B cell (primary cell): Measurements from ENCODE around the gene KIAA1217. TPM values are rescaled to one million over a fixed set of nuclear protein-coding genes. Genes with fewer than 3 reads are reported as not detected.

Experiments
- ATAC-seq: fragments of 200-7000 bp; cut with Tn5 transposase; one replicate; pipeline ENCODE4 v1.10.0; 2021; ENCODE audit warnings: low read depth, mild to moderate bottlenecking, moderate number of reproducible peaks, moderate library complexity
- CTCF ChIA-PET: fragments of 350-600 bp; sonication (Branson Sonifier 250); formaldehyde crosslinking; loops from one replicate; lab custom pipeline; 2021; ENCODE audit warnings: antibody characterized with exemption, inconsistent platforms; lab: Charles Lee
- POLR2A ChIA-PET: fragments of 350-600 bp; sonication (Branson Sonifier 250); formaldehyde crosslinking; loops from one replicate; lab custom pipeline; 2021; ENCODE audit warnings: antibody characterized with exemption; lab: Charles Lee
- DNase-seq: peaks from one replicate; pipeline ENCODE4 v3.0.0; 2013
- H2AFZ ChIP-seq: 2 replicates; pipeline ENCODE4 v1.6.1; 2012; ENCODE audit warnings: mild to moderate bottlenecking, low read depth, low read length; ENCODE audit not compliant: insufficient read depth, poor library complexity, severe bottlenecking
- H3K27ac ChIP-seq, 2 donors: 1 replicate in 1 of 2; 2 replicates in 1 of 2; pipeline ENCODE4 v1.5.1; 2012 to 2013; ENCODE audit warnings: low read length in 2 of 2, mild to moderate bottlenecking in 2 of 2, moderate library complexity in 1 of 2
- H3K27me3 ChIP-seq, 4 experiments: fragments of 200-600 bp in 1 of 4; sonication (generic) in 1 of 4; replicated peaks in 1 of 4; 1 replicate in 2 of 4; 2 replicates in 2 of 4; pipeline versions ENCODE4 v1.6.1 to v1.7.0; 2013 to 2016; ENCODE audit warnings: low read length in 3 of 4, mild to moderate bottlenecking in 2 of 4, mixed read lengths in 1 of 4, moderate library complexity in 1 of 4; ENCODE audit not compliant: insufficient read depth in 4 of 4, control insufficient read depth in 3 of 4; ENCODE audit errors: control extremely low read depth in 1 of 4
- H3K36me3 ChIP-seq, 2 experiments: replicated peaks in 1 of 2; 1 replicate in 1 of 2; 2 replicates in 1 of 2; pipeline versions ENCODE4 v1.6.1 to v1.7.1; 2013; ENCODE audit warnings: low read length in 1 of 2; ENCODE audit not compliant: insufficient read depth in 2 of 2, control insufficient read depth in 1 of 2; ENCODE audit errors: control extremely low read depth in 1 of 2, extremely low read depth in 1 of 2
- H3K4me1 ChIP-seq, 2 donors: fragments of 200-600 bp in 1 of 2; sonication (generic) in 1 of 2; 1 replicate in 1 of 2; 2 replicates in 1 of 2; pipeline versions ENCODE4 v1.5.1 to v1.6.1; 2013 to 2017; ENCODE audit warnings: low read length in 2 of 2; ENCODE audit not compliant: control insufficient read depth in 2 of 2, insufficient read depth in 2 of 2
- H3K4me2 ChIP-seq: replicated peaks from 2 replicates; pipeline ENCODE3; 2012; ENCODE audit warnings: mild to moderate bottlenecking, low read depth, low read length; ENCODE audit not compliant: poor library complexity, severe bottlenecking
- H3K4me3 ChIP-seq, 5 experiments: fragments of 200-600 bp in 1 of 5; sonication (generic) in 1 of 5; 1 replicate in 3 of 5; 2 replicates in 2 of 5; pipeline versions ENCODE4 v1.5.1 to v1.7.0; 2011 to 2016; ENCODE audit warnings: low read length in 4 of 5, mild to moderate bottlenecking in 4 of 5, low read depth in 2 of 5, control low read depth in 1 of 5, moderate library complexity in 1 of 5; ENCODE audit not compliant: insufficient read depth in 1 of 5; ENCODE audit errors: control extremely low read depth in 1 of 5, extremely low read depth in 1 of 5
- H3K79me2 ChIP-seq: fragments of 200-600 bp; sonication (generic); one replicate; pipeline ENCODE4 v1.6.0; 2016; ENCODE audit warnings: low read length; ENCODE audit not compliant: control insufficient read depth, insufficient read depth
- H3K9ac ChIP-seq: fragments of 200-600 bp; sonication (generic); 2 replicates; pipeline ENCODE4 v1.6.1; 2017; ENCODE audit warnings: mild to moderate bottlenecking, low read length, moderate library complexity
- H3K9me3 ChIP-seq, 3 donors: one replicate each; pipeline versions ENCODE4 v1.6.1 to v1.7.1; 2013; ENCODE audit warnings: low read length in 2 of 3; ENCODE audit not compliant: control insufficient read depth in 2 of 3, insufficient read depth in 1 of 3; ENCODE audit errors: control extremely low read depth in 1 of 3
- H4K20me1 ChIP-seq: 2 replicates; pipeline ENCODE4 v1.6.0; 2012; ENCODE audit warnings: mild to moderate bottlenecking, low read length; ENCODE audit not compliant: insufficient read depth, control insufficient read depth, poor library complexity, severe bottlenecking
- H3K27ac Mint-ChIP-seq: one replicate; pipeline ENCODE4 v1.8.0; 2021; ENCODE audit warnings: mixed read lengths
- H3K27me3 Mint-ChIP-seq: one replicate; pipeline ENCODE4 v1.8.0; 2021; ENCODE audit warnings: mixed read lengths
- H3K4me1 Mint-ChIP-seq: one replicate; pipeline ENCODE4 v1.8.0; 2021; ENCODE audit warnings: mixed read lengths
- H3K4me3 Mint-ChIP-seq: one replicate; pipeline ENCODE4 v1.8.0; 2021; ENCODE audit warnings: mixed read lengths
- H3K9me3 Mint-ChIP-seq: one replicate; pipeline ENCODE4 v1.8.0; 2022; ENCODE audit warnings: mixed read lengths; ENCODE audit not compliant: insufficient read depth
- CTCF ChIP-seq: fragments of 200-600 bp; IDR thresholded peaks from one replicate; pipeline ENCODE4 v1.8.0; 2022; ENCODE audit warnings: antibody characterized with exemption, mild to moderate bottlenecking
- EZH2 ChIP-seq: IDR thresholded peaks from 2 replicates; pipeline ENCODE4 v1.6.1; 2012; ENCODE audit warnings: borderline replicate concordance, low read depth, mild to moderate bottlenecking, moderate library complexity, low read length; ENCODE audit not compliant: insufficient read depth, poor library complexity, severe bottlenecking
- WGBS: methylation state at CpG from one replicate; pipeline ENCODE4 v1.1.5; 2013; ENCODE audit warnings: missing lambda C conversion rate; ENCODE audit not compliant: insufficient coverage; 5-methylcytosine and 5-hydroxymethylcytosine counted together
- intact Hi-C: fragments of 100-400 bp; cut with micrococcal nuclease; formaldehyde crosslinking; loops from one replicate; pipeline ENCODE4 v1.10.0; 2022
- polyA plus RNA-seq: library from polyadenylated mRNA; depleted of rRNA; stranded (reverse); fragments of >200 nt; gene quantifications from 2 replicates; pipeline ENCODE4 v1.2.3, GENCODE V29; 2012
- total RNA-seq, 2 donors: library from RNA; stranded (reverse); fragments of 120-200 nt in 1 of 2; gene quantifications; 1 replicate in 1 of 2; 2 replicates in 1 of 2; pipeline versions ENCODE4 v1.2.3 to v1.2.4, GENCODE V29; 2013 to 2022

Gene KIAA1217
- total and polyA plus RNA-seq, 2 donors (not counting 1 experiment from before 2014, with no cell fraction given), result 0.67 TPM; not detected in 1

GRCh38 chr10:24463611-24464426 is 254.9 kb downstream of the KIAA1217 start:
- WGBS, result 61% methylated on average over 6 of the region's 9 CpGs
- H3K4me1 Mint-ChIP-seq, result no peaks in the 10 kb centered on the region
- intact Hi-C loops, result no loop called here
- Histone ChIP-seq H4K20me1 (no peaks in the 10 kb centered on the region), H3K9me3 (no peaks in the 10 kb centered on the region), H3K27me3 (no peaks in the 10 kb centered on the region), H3K79me2 (no peaks in the 10 kb centered on the region), H3K36me3 (no peaks in the 10 kb centered on the region), H3K4me2 (no peak overlapping the region), H3K4me3 (no peak overlapping the region), H3K27ac (no peak overlapping the region), H3K4me1 (no peaks in the 10 kb centered on the region), H2AFZ (no peak overlapping the region), H3K9ac (no peak overlapping the region)
- no peak overlapping the region for H3K4me3 Mint-ChIP-seq
- no peaks in the 10 kb centered on the region for H3K9me3 Mint-ChIP-seq
- CTCF ChIA-PET, result no interaction called here
- POLR2A ChIA-PET, result no interaction called here
- H3K27ac Mint-ChIP-seq, result no peak overlapping the region
- TF ChIP-seq EZH2 (no peak), CTCF (no peak)
- H3K27me3 Mint-ChIP-seq, result no peaks in the 10 kb centered on the region
- no peak for ATAC-seq
- no peak for DNase-seq

GRCh38 chr10:24465124-24465874 is 256.4 kb downstream of the KIAA1217 start:
- intact Hi-C loops, result no loop called here
- H3K4me3 Mint-ChIP-seq, result no peak overlapping the region
- ATAC-seq, result no peak
- no peaks in the 10 kb centered on the region for H3K4me1 ChIP-seq
- no peak overlapping the region for H3K4me3 ChIP-seq
- no peaks in the 10 kb centered on the region for H4K20me1 ChIP-seq
- no peak overlapping the region for H3K27ac ChIP-seq
- no peaks in the 10 kb centered on the region for H3K36me3 ChIP-seq
- ChIA-PET POLR2A (no interaction called here), CTCF (no interaction called here)
- no peaks in the 10 kb centered on the region for H3K27me3 Mint-ChIP-seq
- WGBS, result 87% methylated on average over 12 of the region's 14 CpGs
- no peak overlapping the region for H2AFZ ChIP-seq
- no peak overlapping the region for H3K9ac ChIP-seq
- no peaks in the 10 kb centered on the region for H3K4me1 Mint-ChIP-seq
- H3K27me3 ChIP-seq, result no peaks in the 10 kb centered on the region
- no peak for DNase-seq
- no peaks in the 10 kb centered on the region for H3K79me2 ChIP-seq
- H3K9me3 Mint-ChIP-seq, result no peaks in the 10 kb centered on the region
- H3K27ac Mint-ChIP-seq, result no peak overlapping the region
- no peak overlapping the region for H3K4me2 ChIP-seq
- TF ChIP-seq EZH2 (no peak), CTCF (no peak)
- H3K9me3 ChIP-seq, result no peaks in the 10 kb centered on the region
